Fibroblast of peridontal ligament (primary cell): ENCODE data around the gene PCDHGB5.
"Not testable (repeated sequence)": the region's sequence is repeated elsewhere in the genome, so short reads cannot be mapped to it uniquely, and the experiment has no call there.

Experiments
- DNase-seq: peaks from one replicate; pipeline ENCODE4 v3.0.0-alpha.2; 2010; ENCODE audit errors: extremely low read depth

The PCDHGB5 gene

GRCh38 chr5:141375444-141376155 lies 22.1 kb upstream of the PCDHGB5 start:
- not testable (repeated sequence) for DNase-seq

DNA sequence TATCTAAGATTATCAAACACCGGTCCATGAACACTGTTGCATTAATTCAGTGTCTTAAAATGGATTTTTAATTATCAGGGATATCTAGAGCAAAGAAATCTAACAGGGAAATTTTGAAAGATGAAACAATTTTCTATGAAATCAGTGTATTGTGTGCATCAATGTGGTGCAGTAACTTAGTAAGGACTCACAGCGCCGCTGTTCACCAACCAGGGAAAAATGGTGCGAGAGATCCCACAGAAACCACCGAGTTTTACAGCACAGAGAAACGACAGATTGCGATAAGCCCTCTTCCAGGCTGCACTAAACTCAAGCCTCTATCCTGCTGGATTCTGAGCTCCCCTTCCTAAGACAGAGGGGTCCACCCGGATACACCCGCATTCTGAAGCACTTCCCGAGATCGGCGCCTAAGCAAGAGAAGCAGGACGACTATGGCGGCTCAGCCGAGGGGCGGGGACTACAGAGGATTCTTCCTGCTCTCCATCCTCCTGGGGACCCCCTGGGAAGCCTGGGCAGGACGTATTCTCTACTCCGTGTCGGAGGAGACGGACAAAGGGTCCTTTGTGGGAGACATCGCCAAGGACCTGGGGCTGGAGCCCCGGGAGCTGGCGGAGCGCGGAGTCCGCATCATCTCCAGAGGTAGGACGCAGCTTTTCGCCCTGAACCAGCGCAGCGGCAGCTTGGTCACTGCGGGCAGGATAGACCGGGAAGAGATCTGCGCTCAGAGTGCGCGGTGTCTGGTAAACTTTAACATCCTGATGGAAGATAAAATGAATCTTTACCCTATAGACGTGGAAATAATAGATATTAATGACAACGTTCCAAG lies 15.1 kb upstream of the PCDHGB5 start, which contains the start of gene PCDHGA7:
PCDHGA7 (plus strand) TSS at position 274 of the 826 bp plus-strand sequence; CDS start at position 432, 158 bp downstream.
- peak; percentile 52 for DNase-seq

DNA sequence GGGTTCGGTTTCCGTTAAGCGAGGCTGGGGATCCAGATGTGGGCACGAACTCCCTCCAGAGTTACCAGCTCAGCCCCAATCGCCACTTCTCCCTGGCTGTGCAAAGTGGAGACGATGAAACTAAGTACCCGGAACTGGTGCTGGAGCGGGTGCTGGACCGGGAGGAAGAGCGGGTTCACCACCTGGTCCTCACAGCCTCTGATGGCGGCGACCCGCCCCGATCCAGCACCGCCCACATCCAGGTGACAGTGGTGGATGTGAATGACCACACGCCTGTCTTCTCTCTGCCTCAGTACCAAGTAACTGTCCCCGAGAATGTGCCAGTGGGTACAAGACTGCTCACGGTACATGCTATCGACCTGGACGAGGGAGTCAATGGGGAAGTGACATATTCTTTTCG lies 14.4 kb upstream of the PCDHGB5 start:
- no peak for DNase-seq

- no peak for DNase-seq
Measured at GRCh38 chr5:141384471-141385267, 13.1 kb upstream of the PCDHGB5 start.

GRCh38 chr5:141387557-141388311 lies 10.0 kb upstream of the PCDHGB5 start, which contains the start of gene PCDHGB4:
PCDHGB4 (plus strand) TSS chr5:141387698; CDS start chr5:141387885, 187 bp downstream.
- peak; percentile 60 for DNase-seq

DNA sequence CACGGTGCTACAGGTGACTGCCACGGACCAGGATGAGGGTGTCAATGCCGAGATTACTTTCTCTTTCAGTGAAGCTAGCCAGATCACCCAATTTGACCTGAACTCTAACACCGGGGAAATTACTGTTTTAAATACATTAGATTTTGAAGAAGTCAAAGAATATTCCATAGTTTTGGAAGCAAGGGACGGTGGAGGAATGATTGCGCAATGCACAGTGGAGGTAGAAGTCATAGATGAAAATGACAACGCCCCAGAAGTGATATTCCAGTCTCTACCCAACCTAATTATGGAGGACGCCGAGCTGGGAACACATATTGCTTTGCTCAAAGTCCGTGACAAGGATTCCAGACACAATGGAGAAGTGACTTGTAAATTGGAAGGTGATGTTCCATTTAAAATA lies 9.1 kb upstream of the PCDHGB5 start:
- DNase-seq = no peak

- no peak for DNase-seq
Measured at GRCh38 chr5:141389153-141390042, 8.3 kb upstream of the PCDHGB5 start.

DNA sequence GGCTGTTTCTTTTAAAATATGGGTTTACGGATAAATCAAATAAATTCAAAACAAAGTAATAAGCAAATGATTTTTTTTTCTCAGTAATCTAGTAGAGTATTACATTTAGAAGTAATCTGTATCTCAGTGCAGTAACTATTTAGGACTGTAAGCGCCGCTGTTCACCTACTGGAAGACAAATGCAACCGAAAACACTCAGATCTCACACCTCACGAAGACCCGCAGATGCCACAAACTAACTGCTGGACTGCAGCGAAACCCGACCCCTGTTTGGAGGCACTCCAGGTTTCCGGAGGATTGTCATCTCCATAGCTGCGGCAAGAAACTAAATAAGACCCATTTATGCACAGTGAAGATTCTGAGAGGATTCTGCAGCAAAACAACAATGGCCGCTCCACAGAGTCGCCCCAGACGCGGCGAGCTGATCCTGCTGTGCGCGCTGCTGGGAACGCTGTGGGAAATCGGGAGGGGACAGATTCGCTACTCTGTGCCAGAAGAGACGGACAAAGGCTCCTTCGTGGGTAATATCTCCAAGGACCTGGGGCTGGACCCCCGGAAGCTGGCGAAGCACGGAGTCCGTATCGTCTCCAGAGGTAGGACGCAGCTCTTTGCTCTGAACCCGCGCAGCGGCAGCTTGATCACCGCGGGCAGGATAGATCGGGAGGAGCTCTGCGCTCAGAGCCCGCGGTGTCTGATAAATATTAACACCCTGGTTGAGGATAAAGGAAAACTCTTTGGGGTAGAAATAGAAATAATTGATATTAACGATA lies 5.1 kb upstream of the PCDHGB5 start, which contains the start of gene PCDHGA8:
PCDHGA8 (plus strand) TSS at position 205 of the 770 bp plus-strand sequence; CDS start at position 386, 181 bp downstream.
- no peak for DNase-seq

DNA sequence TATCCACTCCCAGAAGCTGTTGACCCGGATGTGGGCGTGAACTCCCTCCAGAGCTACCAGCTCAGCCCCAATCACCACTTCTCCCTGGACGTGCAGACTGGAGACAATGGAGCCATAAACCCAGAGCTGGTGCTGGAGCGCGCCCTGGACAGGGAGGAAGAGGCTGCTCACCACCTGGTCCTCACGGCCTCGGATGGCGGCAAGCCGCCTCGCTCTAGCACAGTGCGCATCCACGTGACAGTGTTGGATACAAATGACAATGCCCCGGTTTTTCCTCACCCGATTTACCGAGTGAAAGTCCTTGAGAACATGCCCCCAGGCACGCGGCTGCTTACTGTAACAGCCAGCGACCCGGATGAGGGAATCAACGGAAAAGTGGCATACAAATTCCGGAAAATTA lies 4.5 kb upstream of the PCDHGB5 start:
- no peak for DNase-seq

GRCh38 chr5:141394401-141395187 lies 3.2 kb upstream of the PCDHGB5 start:
- not testable (repeated sequence) for DNase-seq

DNA sequence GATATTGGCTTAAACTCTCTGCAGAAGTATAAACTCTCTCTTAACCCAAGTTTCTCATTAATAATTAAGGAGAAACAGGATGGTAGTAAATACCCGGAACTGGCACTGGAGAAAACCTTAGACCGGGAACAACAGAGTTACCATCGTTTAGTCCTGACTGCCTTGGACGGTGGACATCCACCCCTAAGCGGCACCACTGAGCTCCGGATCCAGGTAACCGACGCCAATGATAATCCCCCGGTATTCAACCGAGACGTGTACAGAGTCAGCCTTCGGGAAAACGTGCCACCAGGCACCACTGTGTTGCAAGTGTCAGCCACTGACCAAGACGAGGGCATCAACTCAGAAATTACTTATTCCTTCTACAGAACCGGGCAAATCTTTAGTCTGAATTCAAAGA lies 861 bp downstream of the PCDHGB5 start:
- DNase-seq = no peak

GRCh38 chr5:141399555-141400258 lies 2.0 kb downstream of the PCDHGB5 start:
- no peak for DNase-seq

- DNase-seq = peak; percentile 41
Measured at GRCh38 chr5:141402553-141403243, 5.0 kb downstream of the PCDHGB5 start, which contains the start of gene PCDHGA9. PCDHGA9 (plus strand) TSS chr5:141402778; CDS start chr5:141402953, 175 bp downstream.

GRCh38 chr5:141403387-141403786 lies 5.6 kb downstream of the PCDHGB5 start:
- no peak for DNase-seq

GRCh38 chr5:141407790-141408505 lies 10.2 kb downstream of the PCDHGB5 start, which contains the start of gene PCDHGB6:
PCDHGB6 (plus strand) TSS chr5:141408021; CDS start chr5:141408203, 182 bp downstream.
- DNase-seq = peak; percentile 34

DNA sequence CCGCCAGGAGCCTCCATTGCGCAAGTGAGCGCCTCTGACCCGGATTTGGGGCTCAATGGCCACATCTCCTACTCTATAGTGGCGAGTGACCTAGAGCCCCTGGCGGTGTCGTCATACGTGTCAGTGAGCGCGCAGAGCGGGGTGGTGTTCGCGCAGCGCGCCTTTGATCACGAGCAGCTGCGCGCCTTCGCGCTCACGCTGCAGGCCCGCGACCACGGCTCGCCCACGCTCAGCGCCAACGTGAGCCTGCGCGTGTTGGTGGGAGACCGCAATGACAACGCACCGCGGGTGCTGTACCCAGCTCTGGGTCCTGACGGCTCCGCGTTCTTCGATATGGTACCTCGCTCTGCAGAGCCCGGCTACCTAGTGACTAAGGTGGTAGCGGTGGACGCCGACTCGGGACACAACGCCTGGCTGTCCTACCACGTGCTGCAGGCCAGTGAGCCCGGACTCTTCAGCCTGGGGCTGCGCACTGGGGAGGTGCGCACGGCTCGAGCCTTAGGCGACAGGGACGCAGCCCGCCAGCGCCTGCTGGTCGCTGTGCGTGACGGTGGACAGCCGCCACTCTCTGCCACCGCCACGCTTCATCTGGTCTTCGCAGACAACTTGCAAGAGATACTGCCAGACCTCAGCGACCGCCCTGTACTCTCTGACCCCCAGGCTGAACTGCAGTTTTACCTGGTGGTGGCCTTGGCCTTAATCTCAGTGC lies 12.0 kb downstream of the PCDHGB5 start:
- no peak for DNase-seq
